HG02571 (cell line): ENCODE results near the gene C7orf33.
"Not testable (repeated sequence)": the region's sequence is repeated elsewhere in the genome, so short reads cannot be mapped to it uniquely, and the experiment has no call there.

ENCODE experiments used
- ATAC-seq: cut with Tn5 transposase; IDR thresholded peaks from one replicate; pipeline ENCODE4 v1.9.1; 2021; ENCODE audit warnings: mild to moderate bottlenecking, moderate library complexity; ENCODE audit not compliant: unreplicated experiment

Gene C7orf33

GRCh38 chr7:148590471-148590870 is at the start of gene C7orf33:
C7orf33 (plus strand) TSS chr7:148590766; CDS start chr7:148590926, 160 bp downstream.
- ATAC-seq, result no peak

- ATAC-seq, result no peak
These were observed 48.6 kb upstream of the C7orf33 start for GRCh38 chr7:148541891-148542504.

- ATAC-seq, result no peak
These were observed 47.3 kb upstream of the C7orf33 start for GRCh38 chr7:148543302-148543701.

GRCh38 chr7:148545172-148545571 is 45.4 kb upstream of the C7orf33 start:
- ATAC-seq, result no peak

GRCh38 chr7:148545932-148546331 is 44.6 kb upstream of the C7orf33 start:
- ATAC-seq, result no peak

GRCh38 chr7:148546857-148547256 is 43.7 kb upstream of the C7orf33 start:
- ATAC-seq, result no peak

GRCh38 chr7:148547951-148548350 is 42.6 kb upstream of the C7orf33 start:
- ATAC-seq, result no peak

- ATAC-seq, result no peak
These were observed 36.6 kb upstream of the C7orf33 start for GRCh38 chr7:148553979-148554378.

- ATAC-seq, result no peak
These were observed 33.7 kb upstream of the C7orf33 start for GRCh38 chr7:148556892-148557291.

- no peak for ATAC-seq
These were observed 31.7 kb upstream of the C7orf33 start for GRCh38 chr7:148558914-148559313.

- no peak for ATAC-seq
These were observed 29.5 kb upstream of the C7orf33 start for GRCh38 chr7:148561099-148561498.

- ATAC-seq, result no peak
These were observed 26.8 kb upstream of the C7orf33 start for GRCh38 chr7:148563583-148564274.

- peak; percentile 75 for ATAC-seq
These were observed 26.2 kb upstream of the C7orf33 start for GRCh38 chr7:148564275-148564951.

- ATAC-seq, result no peak
These were observed 23.8 kb upstream of the C7orf33 start for GRCh38 chr7:148566736-148567135.

- ATAC-seq, result no peak
These were observed 23.0 kb upstream of the C7orf33 start for GRCh38 chr7:148567524-148567923.

GRCh38 chr7:148570510-148570909 is 20.1 kb upstream of the C7orf33 start:
- ATAC-seq, result no peak

GRCh38 chr7:148570973-148571372 is 19.6 kb upstream of the C7orf33 start:
- ATAC-seq, result not testable (repeated sequence)

GRCh38 chr7:148571381-148571780 is 19.2 kb upstream of the C7orf33 start:
- no peak for ATAC-seq

- ATAC-seq, result no peak
These were observed 18.5 kb upstream of the C7orf33 start for GRCh38 chr7:148572067-148572522.

- not testable (repeated sequence) for ATAC-seq
These were observed 17.0 kb upstream of the C7orf33 start for GRCh38 chr7:148573581-148573980.

- ATAC-seq, result peak; percentile 74
These were observed 14.7 kb upstream of the C7orf33 start for GRCh38 chr7:148575640-148576411.
